ENCODE data around the gene GUCD1. TPM values are rescaled to one million over a fixed set of nuclear protein-coding genes. Genes with fewer than 3 reads are reported as not detected.

Gene GUCD1
- total and polyA plus RNA-seq, 2 of the 8 experiments (the other 6 are each of a cell fraction or from before 2014, with no cell fraction given), result 85.2 to 128 TPM

DNA sequence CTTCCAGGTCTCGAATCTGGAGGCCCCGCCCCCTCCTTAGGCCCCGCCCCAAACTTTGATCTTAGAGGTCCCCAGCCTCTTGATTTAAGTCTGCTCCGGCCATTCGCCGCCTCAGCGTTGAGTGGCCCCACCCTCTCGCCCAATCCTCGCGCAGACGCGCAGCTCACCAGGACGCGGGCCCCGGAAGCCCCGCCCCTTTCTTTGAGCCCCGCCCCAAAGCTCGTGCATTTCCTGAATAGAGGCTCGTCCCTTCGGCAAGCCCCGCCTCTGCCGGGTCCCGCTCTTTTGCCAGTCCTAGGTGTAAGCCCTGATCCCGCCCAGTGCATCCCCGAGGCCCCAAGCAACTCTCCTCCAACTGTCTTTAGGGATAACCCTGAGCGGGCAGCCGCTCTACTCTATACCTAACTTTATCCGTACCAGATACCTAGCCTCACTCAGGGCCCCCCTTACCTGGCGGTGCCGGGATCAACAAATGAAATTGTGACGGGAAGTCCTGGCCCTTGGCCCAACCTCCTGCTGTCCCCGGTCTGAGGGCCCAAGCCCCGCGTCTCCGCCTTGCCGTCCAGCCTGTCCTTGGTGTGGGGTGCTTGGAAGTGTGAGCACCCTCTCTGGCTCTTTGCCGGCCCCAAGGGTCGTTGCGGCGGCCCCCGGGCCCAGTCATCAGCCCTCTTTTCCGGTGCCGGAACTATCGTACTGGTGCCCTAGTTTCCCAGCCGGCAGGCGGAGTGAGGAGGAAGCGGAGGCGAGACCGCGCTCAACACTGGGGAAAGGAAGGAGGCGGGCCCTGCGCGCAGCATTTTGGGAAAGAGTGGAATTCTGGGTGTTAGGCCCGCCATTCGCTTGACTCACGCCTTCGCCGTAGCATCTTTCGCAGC lies 464 bp upstream of the GUCD1 start, which contains the start of gene SNRPD3:
Gene SNRPD3 (plus strand): TSS at position 835 of the 875 bp plus-strand sequence. CDS start 1,676 bp downstream, outside the sequence.
- Histone ChIP-seq H3K4me1 (replicated peaks in 1 of 4; ENCODE audit: control insufficient read depth in 3 of 4, insufficient read depth in 4 of 4, low read length in 3 of 4) (peaks cover 0 to 16% (median 3%) of the 10 kb centered on the region in 4 experiments; a peak in 6 of 7 replicates), H3K9me3 (ENCODE audit: insufficient read depth in 2 of 2, low read depth in 1 of 2, low read length in 1 of 2) (no peaks in the 10 kb centered on the region), H4K91ac (replicated peaks; ENCODE audit: insufficient read length, low read length) (peak within 1 kb of the TSS; percentile 68), H4K20me1 (replicated peaks in 1 of 2; ENCODE audit: control insufficient read depth in 1 of 2, insufficient read depth in 2 of 2, low read length in 2 of 2) (peaks cover 11 to 28% of the 10 kb centered on the region in 2 experiments), H3K4me2 (ENCODE audit: insufficient read depth in 1 of 2, low read depth in 2 of 2, low read length in 2 of 2) (peak within 1 kb of the TSS; percentile 86 to 90), H3K4me3 (ENCODE audit: extremely low read depth in 1 of 4, insufficient read depth in 2 of 4, low read depth in 3 of 4, low read length in 4 of 4) (peak within 1 kb of the TSS; percentile 96 to 100 (median 100)), H2AFZ (ENCODE audit: low read length) (peak within 1 kb of the TSS; percentile 34; the same call in 1 of the 2 replicates), H3K9ac (replicated peaks in 1 of 4; ENCODE audit: extremely low read depth in 1 of 4, low read depth in 3 of 4, low read length in 3 of 4) (peak within 1 kb of the TSS; percentile 93 to 97 (median 95)), H3K79me1 (ENCODE audit: low read depth, low read length) (peaks cover 21% of the 10 kb centered on the region), H3K27ac (ENCODE audit: low read depth, low read length) (peak within 1 kb of the TSS; percentile 95), H2AK5ac (ENCODE audit: low read depth, low read length) (0 out of 2 replicates have a peak within 1 kb of the TSS, but pooled peaks have one; percentile 18), H2BK120ac (replicated peaks; ENCODE audit: low read depth, low read length) (no peak within 1 kb of the TSS), H3K23me2 (ENCODE audit: low read depth, low read length) (peaks cover 17% of the 10 kb centered on the region), H4K8ac (ENCODE audit: extremely low read depth, insufficient read depth, low read length) (peak within 1 kb of the TSS; percentile 97; the same call in 1 of the 2 replicates), H4K5ac (ENCODE audit: insufficient read length, low read depth, low read length) (peak within 1 kb of the TSS; percentile 90), H3K23ac (ENCODE audit: insufficient read length) (no peak within 1 kb of the TSS), H3K14ac (ENCODE audit: insufficient read length) (no peak within 1 kb of the TSS), H3K27me3 (replicated peaks in 1 of 4; ENCODE audit: control insufficient read depth in 3 of 4, extremely low read depth in 1 of 4, insufficient read depth in 3 of 4, low read length in 3 of 4) (no peaks in the 10 kb centered on the region; a peak in 1 of 7 replicates), H3K18ac (ENCODE audit: extremely low read depth, low read length) (peak within 1 kb of the TSS; percentile 86), H2BK5ac (ENCODE audit: low read depth, low read length) (peak within 1 kb of the TSS; percentile 96), H2BK20ac (ENCODE audit: low read length) (no peak within 1 kb of the TSS), H3K79me2 (ENCODE audit: control insufficient read depth in 1 of 2, insufficient read depth in 2 of 2, low read length in 2 of 2) (peaks cover 42 to 84% of the 10 kb centered on the region in 2 experiments), H3K4ac (replicated peaks; ENCODE audit: insufficient read length, low read depth, low read length) (peak within 1 kb of the TSS; percentile 54), H3K56ac (replicated peaks; ENCODE audit: insufficient read length, low read depth, low read length) (peak within 1 kb of the TSS; percentile 83), H3K36me3 (ENCODE audit: control insufficient read depth in 2 of 4, insufficient read depth in 4 of 4, low read length in 3 of 4) (peaks cover 9 to 25% (median 23%) of the 10 kb centered on the region in 4 experiments), H2BK15ac (ENCODE audit: low read length) (peak within 1 kb of the TSS; percentile 25; the same call in 1 of the 2 replicates), H2BK12ac (ENCODE audit: low read depth, low read length) (peak within 1 kb of the TSS; percentile 28; the same call in 1 of the 2 replicates)
- ChIA-PET POLR2A (ENCODE audit: partially characterized antibody) (interaction anchor here (0.6 to 5.4 kb wide), 24 partner anchors 10 to 401 kb away, joined by 3 to 91 read pairs (median 4); partner anchors contain the start of genes ADORA2A, LRRC75B and SPECC1L), CTCF (ENCODE audit: partially characterized antibody) (interaction anchor here (0.5 to 1.3 kb wide), 3 partner anchors 29 to 77 kb away, joined by 3 read pairs; no protein-coding TSS in a partner anchor)
- 1% methylated on average over 51 of the region's 59 CpGs; no CpG with 5 or more reads in 1 of the 2 experiments for WGBS, 2 experiments (ENCODE audit: extremely low coverage in 1 of 2, insufficient coverage in 1 of 2, insufficient read length in 1 of 2, insufficient replicate concordance in 2 of 2, low coverage in 1 of 2, low lambda C conversion rate in 2 of 2, missing lambda C conversion rate in 1 of 2)
- FAIRE-seq (no peak), DNase-seq (ENCODE audit: low read depth in 1 of 2, low spot score in 2 of 2) (peak; percentile 98 to 99)
- TF ChIP-seq TCF12 (IDR thresholded peaks at IDR 0.05; ENCODE audit: low read depth, low read length) (no peak), EZH2 (IDR thresholded peaks at IDR 0.05; ENCODE audit: low read depth, low read length, severe bottlenecking) (no peak), CHD2 (IDR thresholded peaks at IDR 0.05; ENCODE audit: low read length) (peak; percentile 58), SAP30 (IDR thresholded peaks at IDR 0.05; ENCODE audit: insufficient read depth, insufficient replicate concordance, low read length) (peak; percentile 57), SIN3A (conservative IDR thresholded peaks at IDR 0.05 in 1 of 2, IDR thresholded peaks at IDR 0.05 in 1 of 2; ENCODE audit: low read depth in 1 of 2, low read length in 2 of 2) (peak in 1 of 2 experiments; percentile 80; a peak in 2 of 4 replicates), SP2 (IDR thresholded peaks at IDR 0.05; ENCODE audit: low read length) (no peak), HDAC2 (IDR thresholded peaks at IDR 0.05; ENCODE audit: borderline replicate concordance in 1 of 2, low read depth in 2 of 2, low read length in 2 of 2) (no peak), PHF8 (conservative IDR thresholded peaks at IDR 0.05; ENCODE audit: low read depth, low read length) (peak; percentile 85), GTF2F1 (IDR thresholded peaks at IDR 0.05; ENCODE audit: borderline replicate concordance, low read depth, low read length) (peak; percentile 39; the same call in 1 of the 2 replicates), POLR2A (IDR thresholded peaks at IDR 0.05; ENCODE audit: control extremely low read depth in 1 of 2, low read depth in 2 of 2, low read length in 2 of 2) (peak; percentile 56 to 67; a peak in 1 of 3 replicates)
